HG03432 (cell line): ENCODE results near the gene ONECUT1.
A peak's percentile ranks its signal among the peaks of the same experiment; 100 is the strongest.

Source experiments
- ATAC-seq: cut with Tn5 transposase; IDR thresholded peaks from one replicate; pipeline ENCODE4 v1.9.1; 2021; ENCODE audit warnings: mild to moderate bottlenecking, moderate library complexity; ENCODE audit not compliant: unreplicated experiment

The ONECUT1 gene

DNA sequence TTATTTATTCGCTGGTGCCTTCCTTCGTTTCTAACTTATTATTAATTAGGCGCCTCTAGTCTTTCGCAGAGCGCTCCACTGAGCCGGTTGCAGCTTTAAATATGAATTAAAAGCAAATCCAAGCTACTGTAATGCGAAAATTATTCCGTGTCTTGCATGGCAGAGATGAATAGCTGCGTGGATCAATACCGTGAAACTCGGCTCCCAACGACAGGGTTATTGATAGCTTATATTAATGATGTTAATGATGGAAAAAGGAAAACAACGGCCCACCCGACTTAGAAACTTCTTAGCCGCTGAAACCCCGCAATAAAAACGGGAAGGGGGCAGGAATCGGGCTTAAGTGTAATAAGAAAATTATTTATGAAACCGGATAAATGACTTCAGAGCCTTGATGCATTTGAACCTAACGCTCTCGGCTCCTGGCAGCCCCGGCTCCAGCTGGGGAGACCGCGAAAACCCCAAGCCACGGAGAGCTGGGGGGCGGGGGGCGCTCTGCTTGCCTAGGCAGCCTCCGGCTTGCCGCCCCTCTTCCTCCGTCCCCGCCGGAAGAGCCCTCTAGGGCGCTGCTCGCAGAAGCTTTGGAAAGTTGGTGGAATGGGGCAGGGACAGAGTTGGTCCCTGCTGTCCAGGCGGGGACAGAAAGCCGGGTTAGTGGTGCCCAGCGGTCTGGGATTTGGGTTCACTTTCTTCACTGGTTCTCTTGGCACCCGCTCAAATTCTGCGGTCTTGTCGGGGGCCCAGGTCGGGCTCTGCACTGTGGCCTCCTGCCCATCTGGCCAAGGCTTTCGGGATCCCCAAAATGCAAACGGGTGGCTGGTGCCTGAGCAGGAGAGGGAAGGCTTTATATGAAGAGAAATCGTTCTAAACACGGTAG, 7.7 kb upstream of the ONECUT1 start:
- no peak for ATAC-seq

DNA sequence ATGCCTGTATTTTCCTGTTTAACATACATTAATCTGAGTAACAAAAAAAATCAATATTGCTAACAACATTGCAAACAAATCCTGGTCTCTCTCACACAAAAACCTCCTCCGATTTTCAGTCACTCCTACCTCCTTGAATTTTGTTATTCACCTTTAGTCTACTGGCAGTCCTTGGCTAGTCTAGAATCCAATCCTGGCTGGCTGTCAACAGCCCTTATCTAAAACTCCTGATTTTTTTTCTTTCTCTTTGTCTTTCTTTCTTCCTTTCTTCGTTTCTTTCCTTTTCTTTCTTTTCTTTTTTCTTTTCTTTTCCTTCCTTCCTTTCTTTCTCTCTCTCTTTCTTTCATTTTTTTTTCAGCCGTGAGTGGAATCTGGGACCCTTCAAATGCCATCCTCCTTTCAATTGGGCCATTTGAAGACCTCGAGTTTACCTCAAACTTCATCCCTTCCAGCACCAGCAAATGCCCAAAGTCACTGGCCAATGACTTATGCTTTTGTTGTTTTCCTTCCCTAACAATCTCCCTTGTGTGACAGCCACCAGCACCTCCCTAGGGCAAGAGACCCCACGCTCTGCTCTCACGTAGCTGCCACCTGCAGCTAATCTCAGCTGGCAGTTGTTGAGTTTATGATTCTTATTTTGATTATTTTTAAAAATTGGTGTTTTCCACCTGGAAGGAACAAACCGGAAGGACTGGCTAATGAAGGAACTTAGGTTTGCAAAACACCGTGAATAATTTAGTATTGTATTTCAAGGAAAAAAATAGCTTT, 6.8 kb upstream of the ONECUT1 start:
- ATAC-seq = no peak

DNA sequence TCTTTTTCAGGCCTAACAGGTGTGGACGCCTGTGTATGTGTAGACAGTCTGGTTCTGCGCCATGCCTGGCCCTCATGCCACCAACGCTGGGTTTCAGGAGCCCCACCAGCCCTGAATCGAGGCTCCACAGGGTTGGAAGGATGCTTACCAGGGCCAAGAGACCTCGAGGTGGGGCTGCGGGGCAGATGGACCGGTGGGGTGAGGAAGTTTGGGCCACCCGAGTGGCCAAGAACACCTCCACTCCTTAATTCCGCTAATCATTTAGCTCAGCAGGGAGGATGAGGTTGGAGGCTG, 6.0 kb upstream of the ONECUT1 start:
- no peak for ATAC-seq

DNA sequence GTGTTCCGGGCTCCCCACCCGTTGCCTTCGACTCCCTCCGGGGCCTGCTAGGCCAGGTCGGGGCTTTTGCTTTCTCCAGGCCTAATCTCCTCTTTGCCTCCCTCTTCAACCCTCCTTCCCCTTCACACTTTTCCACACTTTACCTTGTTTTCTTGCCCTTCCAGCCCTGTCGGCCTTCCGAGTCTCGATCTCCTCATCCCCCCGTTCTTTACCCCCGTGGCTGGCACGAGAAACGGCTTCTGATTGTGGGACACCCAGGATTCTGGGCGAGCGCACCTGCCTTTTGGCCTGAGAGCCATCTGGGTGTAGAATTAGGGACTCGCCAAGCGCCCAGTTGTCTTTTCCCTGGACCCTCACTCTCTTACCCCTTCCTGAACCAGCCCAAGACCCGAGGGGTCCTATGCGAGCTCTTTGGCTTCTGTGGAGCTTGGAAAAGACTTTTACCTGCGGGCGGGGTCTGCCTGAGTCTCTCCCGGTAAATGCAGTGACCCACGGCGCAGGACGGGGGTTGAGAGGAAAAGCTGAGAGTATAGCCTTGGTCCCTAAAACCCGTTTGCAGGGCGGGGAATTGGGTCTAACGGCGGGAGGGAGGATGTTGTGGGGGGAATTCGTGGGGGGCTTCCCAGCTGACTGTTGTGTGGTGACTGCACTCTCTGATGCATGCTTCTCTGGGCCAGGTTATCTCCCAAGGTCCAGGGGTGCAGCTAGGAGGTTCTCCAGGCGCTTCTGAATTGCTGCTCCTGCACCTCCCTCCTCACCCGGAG, 5.5 kb upstream of the ONECUT1 start:
- ATAC-seq = no peak

DNA sequence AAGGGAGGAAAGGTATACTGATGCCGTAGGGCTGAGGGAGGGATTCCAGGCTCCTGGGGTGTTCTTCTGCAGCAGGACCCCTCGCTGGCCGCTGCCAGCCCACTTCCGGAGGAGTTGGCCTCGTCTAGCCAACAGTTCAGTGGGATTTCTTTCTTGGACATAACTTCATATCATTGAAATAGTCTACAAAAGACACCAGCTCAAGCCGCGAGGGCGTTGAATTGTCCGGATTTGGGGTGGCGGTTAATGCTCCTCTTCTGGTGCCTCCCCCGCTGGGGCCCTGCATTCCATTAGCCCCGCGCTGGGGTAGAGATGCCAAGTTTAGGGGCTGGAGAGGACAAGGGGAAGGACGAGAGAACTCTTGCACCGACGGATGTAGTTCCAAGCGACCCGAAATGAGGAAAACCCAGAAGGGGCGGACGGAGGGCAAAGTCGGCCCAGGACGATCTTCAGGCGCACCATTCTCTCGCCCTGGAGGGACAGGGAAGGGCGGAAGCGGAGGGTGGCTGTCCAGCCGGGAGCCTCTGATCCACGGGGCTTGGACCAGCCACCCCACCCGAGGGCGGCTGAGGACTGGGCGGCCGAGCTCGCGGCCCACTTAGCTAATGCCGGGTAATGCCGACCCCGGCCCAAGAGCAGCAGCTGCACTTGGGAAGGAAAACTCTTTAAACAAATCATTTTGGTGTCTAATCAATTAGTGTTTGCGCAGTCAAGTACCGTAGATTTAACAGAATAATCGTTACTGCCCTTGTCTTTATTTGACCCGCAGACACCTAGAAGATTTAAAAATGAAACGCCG, 4.7 kb upstream of the ONECUT1 start:
- no peak for ATAC-seq

DNA sequence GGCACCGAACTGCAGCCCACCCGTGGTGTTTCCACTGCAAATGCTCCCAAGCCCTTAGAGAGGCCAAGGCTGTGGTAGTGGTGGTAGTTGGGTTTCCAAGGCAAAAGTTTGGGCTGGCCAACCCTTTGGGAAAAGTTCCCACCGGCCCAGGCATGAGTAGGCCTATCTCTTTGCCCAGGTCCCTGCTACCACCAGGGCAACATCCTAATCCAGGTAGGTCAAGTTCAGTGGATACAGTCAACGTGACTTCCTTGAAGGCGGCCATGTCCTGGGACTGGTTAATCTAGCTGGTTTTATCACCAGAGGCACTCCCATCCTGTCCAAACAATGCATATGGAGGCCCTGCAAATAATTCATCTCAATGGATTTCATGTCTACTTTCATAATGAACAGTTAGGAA, 1.6 kb upstream of the ONECUT1 start:
- ATAC-seq = no peak

DNA sequence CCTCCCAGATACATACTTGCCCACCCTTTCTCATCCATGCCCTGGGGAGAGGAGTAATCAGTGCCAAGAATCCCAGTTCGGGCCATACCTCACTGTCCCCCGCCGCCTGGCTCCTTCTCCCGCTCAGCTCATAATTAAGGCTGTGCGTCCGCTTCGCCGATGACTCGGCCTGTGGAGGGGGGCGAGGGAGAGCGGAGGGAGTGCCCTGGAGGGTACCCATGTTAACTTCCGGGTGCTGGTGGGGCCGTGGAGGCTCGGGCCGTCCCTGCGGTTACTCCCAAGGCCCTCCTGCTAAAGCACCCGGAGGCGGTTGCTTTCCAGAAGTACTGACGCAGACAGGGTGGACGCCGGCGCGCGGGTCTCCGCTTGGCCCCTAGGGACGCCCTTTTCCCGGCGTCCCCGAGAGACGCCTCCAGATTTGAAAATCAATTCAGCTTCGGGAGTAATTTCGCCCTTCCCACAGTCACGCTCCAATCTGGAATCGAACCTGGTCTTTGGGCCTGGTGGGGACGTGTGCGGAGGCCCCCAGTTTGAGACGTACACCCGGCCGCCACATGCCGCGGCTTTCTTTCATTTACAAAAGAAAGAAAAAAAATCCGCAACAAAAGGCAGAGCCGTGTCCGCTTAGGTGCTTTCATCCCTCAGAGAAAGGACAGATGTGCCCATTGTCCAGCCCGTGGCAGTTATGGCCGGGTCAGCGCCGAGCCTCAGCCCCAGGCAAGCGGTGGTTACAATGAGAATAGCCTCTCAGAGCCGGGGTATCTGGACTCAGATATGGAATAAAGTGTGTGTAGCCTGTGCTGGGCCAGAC, 1.0 kb upstream of the ONECUT1 start:
- no peak for ATAC-seq

DNA sequence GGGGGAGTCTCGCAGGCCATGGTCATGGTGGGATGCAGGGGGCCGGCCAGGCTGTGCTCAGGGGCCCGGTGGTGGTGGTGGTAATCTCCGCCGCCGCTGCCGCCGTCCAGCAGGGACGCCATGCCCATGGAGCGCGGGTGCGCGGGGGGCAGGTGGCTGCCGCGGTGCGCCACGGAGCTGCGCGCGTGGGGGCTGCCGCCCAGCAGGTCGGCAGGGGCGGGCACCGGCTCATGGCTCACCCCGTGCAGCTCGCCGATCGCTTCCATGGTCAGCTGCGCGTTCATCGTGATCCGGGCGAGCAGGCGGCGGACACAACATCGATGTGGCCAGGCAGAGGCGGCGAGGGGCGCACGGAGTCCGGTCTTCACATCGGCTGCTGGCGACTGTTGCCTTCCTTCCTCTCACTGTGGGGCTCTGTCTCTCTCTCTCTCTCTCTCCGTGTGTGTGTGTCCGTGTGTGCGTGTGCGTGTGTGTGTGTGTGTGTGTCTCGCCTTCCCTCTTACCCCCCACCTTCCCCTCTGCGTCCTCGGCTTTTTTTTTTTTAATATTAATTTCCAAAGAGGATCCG, 451 bp downstream of the ONECUT1 start:
- peak; percentile 4 for ATAC-seq

DNA sequence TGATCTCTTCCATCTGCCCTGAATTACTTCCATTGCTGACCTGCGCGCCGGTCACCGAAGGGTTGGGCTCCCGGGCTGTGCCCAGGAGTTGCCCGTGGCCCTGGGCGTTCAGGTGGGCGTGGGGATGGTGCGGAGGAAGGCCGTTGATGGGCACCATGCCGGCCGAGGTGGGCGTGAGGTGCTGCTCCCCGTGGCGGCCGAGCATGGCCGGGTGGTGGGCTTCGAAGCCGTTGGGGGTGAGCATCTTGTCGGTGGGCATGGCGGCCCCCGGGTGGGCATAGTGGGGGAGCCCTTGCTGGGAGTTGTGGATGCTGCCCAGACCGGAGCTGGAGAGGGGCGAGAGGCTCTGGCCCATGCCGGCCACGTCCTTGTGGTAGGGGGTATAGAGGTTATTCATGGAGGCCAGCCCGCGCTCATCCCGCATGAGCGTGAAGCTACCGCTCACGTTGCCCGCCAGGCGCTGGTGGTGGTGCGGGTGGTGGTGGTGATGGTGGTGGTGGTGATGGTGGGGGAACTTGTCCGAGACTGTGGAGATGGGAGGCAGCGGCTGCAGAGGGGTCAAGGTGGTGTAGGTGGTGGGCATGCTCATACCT, 1.0 kb downstream of the ONECUT1 start:
- ATAC-seq = no peak

DNA sequence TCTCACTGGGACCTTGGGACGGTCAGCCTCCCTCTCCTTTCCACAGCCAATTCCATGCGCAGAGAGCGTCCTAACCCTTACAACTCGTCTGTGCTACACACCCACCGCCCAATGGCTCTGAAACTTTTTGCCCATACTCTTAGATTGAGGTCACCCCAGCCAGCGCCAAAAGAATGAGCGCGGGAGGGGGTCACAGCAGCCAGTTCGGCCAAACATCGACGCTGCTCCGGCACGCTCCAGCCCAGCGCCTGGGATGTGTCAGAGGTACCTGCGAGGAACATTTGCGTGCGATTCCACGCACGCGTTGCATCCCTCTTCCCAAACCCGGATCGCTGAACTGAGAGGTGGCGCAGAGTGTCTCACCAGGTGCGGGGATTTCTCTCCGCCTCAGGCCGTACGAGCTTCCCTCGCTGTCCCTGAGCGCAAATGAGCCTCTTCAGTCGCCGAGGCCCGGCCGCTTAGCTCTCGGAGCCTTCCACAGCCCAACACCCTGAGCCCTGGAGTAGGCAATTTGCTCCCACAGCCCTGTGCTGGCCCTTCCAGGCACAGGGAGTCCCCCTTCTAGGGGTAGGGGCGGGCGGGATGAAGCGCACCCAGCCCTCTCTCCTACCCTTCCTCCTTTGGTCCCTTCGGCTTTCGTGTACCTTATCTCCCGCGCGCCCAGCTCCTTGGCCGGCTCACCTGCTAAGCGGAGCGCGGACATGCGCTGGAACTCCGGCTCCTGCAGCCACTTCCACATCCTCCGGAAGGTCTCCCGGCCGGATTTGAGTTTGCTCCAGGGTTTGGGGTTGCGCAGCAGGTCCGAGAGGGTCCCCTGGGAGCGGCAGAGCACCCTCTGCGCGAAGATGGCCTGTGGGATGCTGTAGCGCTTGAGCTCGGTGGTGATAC, 1.8 kb downstream of the ONECUT1 start:
- ATAC-seq = no peak

DNA sequence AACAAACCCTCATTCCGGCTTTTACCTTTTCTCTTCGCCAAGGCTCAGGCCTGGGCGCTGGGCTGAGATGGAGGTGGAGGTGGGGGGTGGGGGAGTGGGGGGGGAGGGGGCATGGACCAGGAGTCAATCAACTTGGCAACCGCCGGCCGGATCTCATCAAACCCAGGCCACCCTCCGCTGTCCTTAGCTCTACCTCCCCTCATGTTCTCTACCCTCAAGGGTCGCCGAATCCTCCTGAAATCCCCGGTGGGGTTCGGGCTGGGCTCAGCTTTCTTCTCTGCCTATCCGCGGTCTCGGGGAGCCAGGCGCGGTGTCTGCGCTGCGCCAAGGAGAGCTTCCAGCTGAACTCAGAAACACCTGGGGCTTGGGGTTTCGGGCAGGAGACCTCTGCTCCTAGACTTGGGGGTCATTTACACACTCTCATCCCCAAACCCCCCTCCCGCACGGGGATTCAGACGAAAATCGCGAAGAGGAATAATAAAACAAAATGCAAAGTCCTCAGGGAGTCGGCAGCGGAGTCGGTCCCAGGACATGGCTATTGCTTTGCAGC, 2.5 kb downstream of the ONECUT1 start:
- no peak for ATAC-seq

DNA sequence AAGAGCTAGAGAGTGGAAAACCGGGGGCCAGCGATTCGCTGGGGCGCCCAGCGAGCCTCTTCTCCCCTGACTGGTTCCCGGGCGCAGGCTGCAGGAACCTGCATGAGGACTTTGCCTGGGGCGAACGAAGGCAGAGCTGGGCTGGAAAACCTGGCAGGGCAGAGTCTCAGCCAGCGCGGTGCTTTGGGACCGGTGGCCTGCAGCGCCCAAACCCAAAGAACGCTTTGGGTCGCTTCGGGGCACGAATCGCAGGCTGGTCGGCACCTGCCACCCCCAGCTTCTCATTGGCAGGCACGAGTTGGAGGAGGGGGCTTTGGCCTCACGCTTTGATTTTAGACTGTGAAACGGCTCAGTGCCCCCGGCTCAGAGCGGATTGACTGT, 3.0 kb downstream of the ONECUT1 start:
- ATAC-seq = no peak

DNA sequence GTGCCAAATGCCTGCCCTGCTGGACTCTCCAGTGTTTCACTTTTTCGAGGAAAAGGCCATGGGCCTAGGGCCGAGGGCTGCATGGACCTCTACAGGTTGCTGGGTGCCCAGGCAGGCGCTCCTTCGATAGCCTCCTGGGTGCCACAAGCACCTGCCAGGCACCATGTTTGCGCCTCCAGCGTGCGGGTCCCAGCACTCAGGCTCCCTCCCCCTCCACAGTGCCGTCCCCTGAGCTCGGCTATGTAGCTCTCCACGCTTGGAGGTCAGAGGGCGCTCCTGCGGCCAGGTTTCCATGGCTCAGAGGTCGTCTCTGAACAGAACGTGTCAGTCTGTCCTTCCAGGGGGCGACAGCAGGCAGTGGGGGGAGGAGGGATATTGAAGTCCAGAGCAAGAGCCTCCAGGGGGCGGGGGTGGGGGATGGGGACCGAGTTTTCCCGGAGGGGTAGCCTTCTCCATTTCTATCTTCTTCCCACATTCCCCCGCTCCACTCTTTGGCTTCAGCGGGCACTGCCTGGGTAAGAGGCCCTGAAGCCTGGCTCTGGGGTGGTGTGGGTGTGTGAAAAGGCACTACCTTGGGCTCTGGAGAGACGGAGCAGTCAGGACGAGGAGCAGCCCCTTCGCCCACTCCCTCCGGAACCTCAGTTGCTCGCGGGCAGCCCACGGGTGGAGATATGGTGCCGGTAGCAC, 3.6 kb downstream of the ONECUT1 start:
- ATAC-seq = no peak

DNA sequence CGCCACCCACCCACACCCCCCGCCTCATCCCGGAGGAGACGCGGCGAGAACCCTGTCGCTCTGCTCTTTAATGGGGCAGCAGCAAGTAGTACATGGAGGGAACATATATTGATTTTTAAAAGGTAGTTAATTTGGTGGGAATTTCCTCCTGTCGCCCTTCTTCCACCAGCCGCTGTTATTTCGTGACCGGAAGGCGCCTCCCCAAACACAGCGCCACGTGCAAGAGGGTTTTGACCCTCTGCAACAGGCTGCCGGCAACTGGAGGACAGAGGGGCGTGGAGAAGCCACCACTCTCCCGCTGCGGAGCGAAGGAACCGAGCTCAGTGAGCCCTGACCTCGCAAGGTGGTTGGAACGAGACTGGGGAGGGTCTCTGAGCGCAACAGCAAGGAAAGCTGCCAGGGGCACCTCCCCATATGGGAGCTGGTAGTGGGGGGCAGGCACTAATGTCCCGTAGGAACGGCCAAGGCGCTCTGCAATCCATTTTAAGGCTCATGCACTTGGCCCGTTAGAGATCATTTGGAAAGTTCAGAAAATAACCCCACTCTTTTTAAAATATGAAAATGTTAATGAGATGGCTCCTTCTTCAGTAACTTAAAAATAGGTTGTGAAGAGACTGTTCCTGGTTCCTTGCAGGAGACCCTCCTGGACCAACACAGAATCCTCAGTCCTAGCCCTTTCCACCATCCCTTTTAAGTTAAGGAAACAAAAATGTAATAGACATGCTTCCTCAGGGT, 4.3 kb downstream of the ONECUT1 start:
- ATAC-seq = no peak

DNA sequence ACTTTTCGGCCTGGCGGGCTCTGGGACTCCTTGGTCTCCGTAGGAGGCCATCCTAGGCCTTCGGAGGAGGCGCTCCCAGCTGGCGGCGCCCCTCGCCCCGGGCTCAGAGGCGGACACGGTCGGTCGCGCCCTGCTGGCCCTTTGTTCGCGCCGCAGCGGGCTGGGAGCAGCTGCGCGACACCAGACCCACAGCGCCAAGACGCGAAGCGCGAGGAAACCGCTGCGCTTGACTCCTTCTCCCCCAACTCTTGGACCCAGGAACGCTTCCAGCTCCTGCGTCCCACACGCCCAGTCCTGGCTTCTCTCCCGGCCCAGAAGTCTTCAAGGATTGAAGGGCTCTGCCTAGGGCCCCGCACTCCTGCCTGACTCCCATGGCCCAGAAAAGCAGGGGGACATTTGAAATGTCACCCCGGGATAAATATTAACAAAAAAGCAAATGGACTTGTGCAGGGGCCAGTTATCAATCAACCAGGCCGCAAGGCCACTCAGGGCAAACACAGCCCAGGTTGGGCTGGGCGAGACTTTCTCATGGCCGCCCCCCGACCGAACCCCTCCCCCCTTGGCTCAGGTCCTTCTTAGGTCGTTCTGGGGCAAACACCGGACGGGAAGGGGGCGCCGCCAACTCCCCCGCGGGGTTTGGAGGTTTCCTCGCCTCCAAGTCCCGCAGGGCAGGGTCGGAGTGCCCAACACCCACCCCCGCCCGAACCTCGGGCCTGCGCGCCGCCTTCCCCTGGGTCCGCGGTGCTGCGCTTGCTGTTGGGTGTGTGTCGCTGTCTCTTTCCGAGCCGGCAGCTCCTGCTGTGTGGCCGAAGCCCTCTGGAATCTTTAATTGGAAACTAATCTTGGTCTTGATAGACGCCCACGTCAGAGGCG, 5.1 kb downstream of the ONECUT1 start:
- ATAC-seq = no peak
